ENCODE measurements around the gene ING5.

Gene ING5

DNA sequence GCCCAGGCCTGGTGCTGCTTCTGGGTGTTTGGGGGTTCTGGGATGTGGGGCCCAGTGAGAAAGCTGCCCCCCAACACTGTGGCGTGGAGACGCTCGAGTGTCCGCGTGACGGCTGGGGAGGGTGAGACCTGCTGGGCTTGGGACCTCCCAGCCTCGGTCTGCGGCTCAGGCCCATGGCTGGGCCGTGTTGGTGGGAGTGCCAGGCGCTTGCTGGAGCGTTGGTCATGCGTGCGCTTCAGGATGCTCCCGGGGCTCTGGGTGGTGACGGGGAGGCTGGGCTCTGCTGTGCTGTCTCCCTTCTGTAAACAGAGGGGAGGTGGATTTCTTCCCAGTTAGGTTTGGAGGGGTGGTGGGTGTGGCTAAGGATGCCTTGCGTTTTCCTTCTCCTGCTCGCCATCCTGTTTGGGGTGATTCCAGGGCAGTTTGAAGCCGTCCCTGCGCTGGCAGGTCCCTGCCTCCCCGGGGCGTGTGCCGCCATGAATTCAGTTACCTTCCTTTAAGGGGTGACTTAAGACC lies 75.4 kb downstream of the ING5 start:
- H3K36me3 ChIP-seq (ENCODE audit: low read length) = no peaks in the 10 kb centered on the region
- TF ChIP-seq EZH2phosphoT487 (conservative IDR thresholded peaks at IDR 0.05; ENCODE audit: low read length) = no peak
- TF ChIP-seq, protein P1, sequence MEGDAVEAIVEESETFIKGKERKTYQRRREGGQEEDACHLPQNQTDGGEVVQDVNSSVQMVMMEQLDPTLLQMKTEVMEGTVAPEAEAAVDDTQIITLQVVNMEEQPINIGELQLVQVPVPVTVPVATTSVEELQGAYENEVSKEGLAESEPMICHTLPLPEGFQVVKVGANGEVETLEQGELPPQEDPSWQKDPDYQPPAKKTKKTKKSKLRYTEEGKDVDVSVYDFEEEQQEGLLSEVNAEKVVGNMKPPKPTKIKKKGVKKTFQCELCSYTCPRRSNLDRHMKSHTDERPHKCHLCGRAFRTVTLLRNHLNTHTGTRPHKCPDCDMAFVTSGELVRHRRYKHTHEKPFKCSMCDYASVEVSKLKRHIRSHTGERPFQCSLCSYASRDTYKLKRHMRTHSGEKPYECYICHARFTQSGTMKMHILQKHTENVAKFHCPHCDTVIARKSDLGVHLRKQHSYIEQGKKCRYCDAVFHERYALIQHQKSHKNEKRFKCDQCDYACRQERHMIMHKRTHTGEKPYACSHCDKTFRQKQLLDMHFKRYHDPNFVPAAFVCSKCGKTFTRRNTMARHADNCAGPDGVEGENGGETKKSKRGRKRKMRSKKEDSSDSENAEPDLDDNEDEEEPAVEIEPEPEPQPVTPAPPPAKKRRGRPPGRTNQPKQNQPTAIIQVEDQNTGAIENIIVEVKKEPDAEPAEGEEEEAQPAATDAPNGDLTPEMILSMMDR (IDR thresholded peaks at IDR 0.05; ENCODE audit: insufficient read depth, low read length, poor library complexity, severe bottlenecking) = no peak
- no peak overlapping the region for H3K27ac ChIP-seq (ENCODE audit: low read depth, low read length)
- no peaks in the 10 kb centered on the region for H4K20me1 ChIP-seq (ENCODE audit: low read depth, low read length)
- H3K9me3 ChIP-seq (ENCODE audit: insufficient read depth, low read length) = no peaks in the 10 kb centered on the region; the same call in 1 of the 2 replicates
- no peaks in the 10 kb centered on the region for H3K79me2 ChIP-seq (ENCODE audit: insufficient read depth, low read length)
- no peaks in the 10 kb centered on the region for H3K9me2 ChIP-seq (replicated peaks; ENCODE audit: insufficient read depth, low read length)
- H3F3A ChIP-seq (ENCODE audit: insufficient read depth) = no peaks in the 10 kb centered on the region
- no peak overlapping the region for H3K4me2 ChIP-seq (ENCODE audit: low read depth, low read length, poor library complexity, severe bottlenecking)
- no peak overlapping the region for H3K9ac ChIP-seq (ENCODE audit: low read length)
- no peak overlapping the region for H2AFZ ChIP-seq (ENCODE audit: low read depth, low read length, severe bottlenecking)
- H3K4me3 ChIP-seq (ENCODE audit: insufficient read depth, low read length, poor library complexity, severe bottlenecking) = no peak overlapping the region
- no peaks in the 10 kb centered on the region for H3K27me3 ChIP-seq (ENCODE audit: low read length)

DNA sequence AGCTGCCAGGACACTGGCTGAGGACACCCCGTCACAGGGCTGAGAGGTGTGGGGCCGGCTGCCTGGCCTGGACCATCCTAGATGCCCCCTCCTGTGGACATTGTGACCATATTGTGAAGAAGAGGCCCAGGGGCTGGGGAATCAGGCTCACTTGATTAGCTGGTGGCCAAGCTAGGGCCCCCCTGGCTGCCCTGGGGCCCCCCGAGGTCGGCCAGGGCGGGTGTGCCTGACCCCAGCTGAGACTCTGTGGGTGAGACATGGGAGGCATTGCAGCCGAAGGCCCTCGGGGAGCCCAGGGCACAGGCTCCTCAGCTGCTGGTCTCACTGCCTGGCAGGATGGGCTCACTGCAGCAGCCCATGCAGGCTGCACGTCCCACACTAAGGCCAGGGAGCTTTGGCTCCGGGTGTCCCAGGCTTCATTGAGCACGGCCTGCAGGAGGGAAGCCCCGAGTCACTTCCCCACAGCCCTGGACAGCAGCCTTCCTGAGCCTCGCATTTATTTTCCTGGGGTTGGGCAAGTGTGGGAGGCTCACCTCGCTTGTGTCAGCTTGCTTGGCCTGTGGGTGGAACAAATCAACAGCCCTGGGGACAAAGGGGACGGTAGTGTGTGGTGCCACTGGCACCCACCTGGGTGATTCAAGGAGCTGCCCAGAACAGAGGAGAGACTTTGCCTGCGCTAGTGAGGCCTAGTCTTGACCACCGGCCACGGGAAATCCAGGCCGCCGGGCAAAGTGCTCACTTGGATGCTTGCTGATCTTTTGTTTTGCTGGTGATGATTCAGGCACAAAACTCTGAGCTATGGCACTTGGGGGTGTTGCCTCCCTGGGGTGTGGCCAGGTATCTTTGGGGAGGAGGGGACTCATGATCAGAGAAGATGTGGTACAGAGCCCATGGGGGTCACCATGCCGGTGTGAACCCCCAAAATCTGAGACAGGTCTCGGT lies 76.1 kb downstream of the ING5 start:
- Histone ChIP-seq H3K9ac (ENCODE audit: low read length) (no peak overlapping the region), H3F3A (ENCODE audit: insufficient read depth) (no peaks in the 10 kb centered on the region), H3K27me3 (ENCODE audit: low read length) (no peaks in the 10 kb centered on the region), H3K9me2 (replicated peaks; ENCODE audit: insufficient read depth, low read length) (no peaks in the 10 kb centered on the region), H3K4me3 (ENCODE audit: insufficient read depth, low read length, poor library complexity, severe bottlenecking) (no peak overlapping the region), H2AFZ (ENCODE audit: low read depth, low read length, severe bottlenecking) (no peak overlapping the region), H3K4me2 (ENCODE audit: low read depth, low read length, poor library complexity, severe bottlenecking) (no peak overlapping the region), H3K9me3 (ENCODE audit: insufficient read depth, low read length) (no peaks in the 10 kb centered on the region; the same call in 1 of the 2 replicates), H3K79me2 (ENCODE audit: insufficient read depth, low read length) (no peaks in the 10 kb centered on the region), H3K27ac (ENCODE audit: low read depth, low read length) (no peak overlapping the region), H4K20me1 (ENCODE audit: low read depth, low read length) (no peaks in the 10 kb centered on the region), H3K36me3 (ENCODE audit: low read length) (no peaks in the 10 kb centered on the region)
- no peak for TF ChIP-seq EZH2phosphoT487 (conservative IDR thresholded peaks at IDR 0.05; ENCODE audit: low read length)
- TF ChIP-seq, protein P1 (IDR thresholded peaks at IDR 0.05; ENCODE audit: insufficient read depth, low read length, poor library complexity, severe bottlenecking) = no peak
